ENCODE results near the gene PDGFA.

PDGFA gene

GRCh38 chr7:498678-499641 is 20.7 kb downstream of the PDGFA start:
- no peak overlapping the region for H3K4me3 ChIP-seq (ENCODE audit: insufficient read length, low read depth)
- peaks cover 83% of the 10 kb centered on the region for H3K36me3 ChIP-seq (ENCODE audit: insufficient read depth, insufficient read length, low read length)
- no peaks in the 10 kb centered on the region for H3K9me3 ChIP-seq (ENCODE audit: insufficient read depth, low read length)
- H3K4me1 ChIP-seq (ENCODE audit: insufficient read depth, insufficient read length) = peaks cover 22% of the 10 kb centered on the region
- DNase-seq (ENCODE audit: low read depth, low spot score) = no peak
- no peak for TF ChIP-seq SUZ12 (IDR thresholded peaks at IDR 0.05; ENCODE audit: extremely low read depth, insufficient read depth, insufficient read length)
- H3K9ac ChIP-seq (ENCODE audit: insufficient read length, low read depth) = peak overlapping the region; percentile 52
- no peaks in the 10 kb centered on the region for H3K27me3 ChIP-seq (ENCODE audit: insufficient read depth, insufficient read length)

- peak overlapping the region; percentile 52 for H3K9ac ChIP-seq (ENCODE audit: insufficient read length, low read depth)
- TF ChIP-seq ZNF274 (IDR thresholded peaks at IDR 0.05; ENCODE audit: low read depth, low read length) = no peak
- TF ChIP-seq YY1 (IDR thresholded peaks at IDR 0.05; ENCODE audit: insufficient read depth, insufficient read length) = no peak
- no peak for TF ChIP-seq SUZ12 (IDR thresholded peaks at IDR 0.05; ENCODE audit: extremely low read depth, insufficient read depth, insufficient read length)
- no peak for DNase-seq (ENCODE audit: low read depth, low spot score)
- H3K4me3 ChIP-seq (ENCODE audit: insufficient read length, low read depth) = no peak overlapping the region
- H3K4me1 ChIP-seq (ENCODE audit: insufficient read depth, insufficient read length) = peaks cover 19% of the 10 kb centered on the region
- H3K27me3 ChIP-seq (ENCODE audit: insufficient read depth, insufficient read length) = no peaks in the 10 kb centered on the region
- H3K9me3 ChIP-seq (ENCODE audit: insufficient read depth, low read length) = no peaks in the 10 kb centered on the region
- peaks cover 74% of the 10 kb centered on the region for H3K36me3 ChIP-seq (ENCODE audit: insufficient read depth, insufficient read length, low read length)
Measured at GRCh38 chr7:497946-498655, 21.5 kb downstream of the PDGFA start.

GRCh38 chr7:497346-497745 is 22.3 kb downstream of the PDGFA start:
- no peak overlapping the region for H3K4me3 ChIP-seq (ENCODE audit: insufficient read length, low read depth)
- H3K36me3 ChIP-seq (ENCODE audit: insufficient read depth, insufficient read length, low read length) = peaks cover 67% of the 10 kb centered on the region
- TF ChIP-seq YY1 (IDR thresholded peaks at IDR 0.05; ENCODE audit: insufficient read depth, insufficient read length) (no peak), ZNF274 (IDR thresholded peaks at IDR 0.05; ENCODE audit: low read depth, low read length) (no peak), SUZ12 (IDR thresholded peaks at IDR 0.05; ENCODE audit: extremely low read depth, insufficient read depth, insufficient read length) (no peak)
- DNase-seq (ENCODE audit: low read depth, low spot score) = no peak
- H3K4me1 ChIP-seq (ENCODE audit: insufficient read depth, insufficient read length) = peaks cover 20% of the 10 kb centered on the region
- no peak overlapping the region for H3K9ac ChIP-seq (ENCODE audit: insufficient read length, low read depth)
- H3K9me3 ChIP-seq (ENCODE audit: insufficient read depth, low read length) = no peaks in the 10 kb centered on the region
- no peaks in the 10 kb centered on the region for H3K27me3 ChIP-seq (ENCODE audit: insufficient read depth, insufficient read length)

GRCh38 chr7:496528-497295 is 22.9 kb downstream of the PDGFA start:
- DNase-seq (ENCODE audit: low read depth, low spot score) = no peak
- H3K27me3 ChIP-seq (ENCODE audit: insufficient read depth, insufficient read length) = no peaks in the 10 kb centered on the region
- TF ChIP-seq SUZ12 (IDR thresholded peaks at IDR 0.05; ENCODE audit: extremely low read depth, insufficient read depth, insufficient read length) = no peak
- H3K36me3 ChIP-seq (ENCODE audit: insufficient read depth, insufficient read length, low read length) = peaks cover 60% of the 10 kb centered on the region
- peaks cover 27% of the 10 kb centered on the region for H3K4me1 ChIP-seq (ENCODE audit: insufficient read depth, insufficient read length)
- H3K9ac ChIP-seq (ENCODE audit: insufficient read length, low read depth) = no peak overlapping the region
- no peaks in the 10 kb centered on the region for H3K9me3 ChIP-seq (ENCODE audit: insufficient read depth, low read length)
- no peak overlapping the region for H3K4me3 ChIP-seq (ENCODE audit: insufficient read length, low read depth)

- Histone ChIP-seq H3K9ac (ENCODE audit: insufficient read length, low read depth) (no peak overlapping the region), H3K4me3 (ENCODE audit: insufficient read length, low read depth) (no peak overlapping the region), H3K4me1 (ENCODE audit: insufficient read depth, insufficient read length) (peaks cover 31% of the 10 kb centered on the region), H3K36me3 (ENCODE audit: insufficient read depth, insufficient read length, low read length) (peaks cover 52% of the 10 kb centered on the region), H3K9me3 (ENCODE audit: insufficient read depth, low read length) (no peaks in the 10 kb centered on the region), H3K27me3 (ENCODE audit: insufficient read depth, insufficient read length) (no peaks in the 10 kb centered on the region)
- TF ChIP-seq YY1 (IDR thresholded peaks at IDR 0.05; ENCODE audit: insufficient read depth, insufficient read length) (no peak), SUZ12 (IDR thresholded peaks at IDR 0.05; ENCODE audit: extremely low read depth, insufficient read depth, insufficient read length) (no peak), ZNF274 (IDR thresholded peaks at IDR 0.05; ENCODE audit: low read depth, low read length) (no peak)
- DNase-seq (ENCODE audit: low read depth, low spot score) = no peak
Measured at GRCh38 chr7:495761-496321, 23.8 kb downstream of the PDGFA start.

- Histone ChIP-seq H3K4me3 (ENCODE audit: insufficient read length, low read depth) (no peak overlapping the region), H3K27me3 (ENCODE audit: insufficient read depth, insufficient read length) (no peaks in the 10 kb centered on the region), H3K9ac (ENCODE audit: insufficient read length, low read depth) (no peak overlapping the region), H3K9me3 (ENCODE audit: insufficient read depth, low read length) (no peaks in the 10 kb centered on the region), H3K4me1 (ENCODE audit: insufficient read depth, insufficient read length) (peaks cover 34% of the 10 kb centered on the region), H3K36me3 (ENCODE audit: insufficient read depth, insufficient read length, low read length) (peaks cover 47% of the 10 kb centered on the region)
- DNase-seq (ENCODE audit: low read depth, low spot score) = no peak
- TF ChIP-seq ZNF274 (IDR thresholded peaks at IDR 0.05; ENCODE audit: low read depth, low read length) (no peak), SUZ12 (IDR thresholded peaks at IDR 0.05; ENCODE audit: extremely low read depth, insufficient read depth, insufficient read length) (no peak)
Measured at GRCh38 chr7:495326-495725, 24.3 kb downstream of the PDGFA start.

All from NT2/D1 (cell line).